SKM-1 (cell line): ENCODE results near the gene FMNL1.

Experiments used
- DNase-seq: peaks from one replicate; lab custom pipeline; 2025; ENCODE audit not compliant: unreplicated experiment; lab: John Stamatoyannopoulos, UW

Gene FMNL1

GRCh38 chr17:45222289-45222995 lies 757 bp downstream of the FMNL1 start:
- DNase-seq, result no peak

GRCh38 chr17:45222996-45223538 lies 1.4 kb downstream of the FMNL1 start:
- DNase-seq, result no peak

GRCh38 chr17:45223539-45224528 lies 2.1 kb downstream of the FMNL1 start:
- DNase-seq, result no peak

- DNase-seq, result no peak
Observed at GRCh38 chr17:45224671-45225050, 3.0 kb downstream of the FMNL1 start.

- DNase-seq, result no peak
Observed at GRCh38 chr17:45225051-45225700, 3.5 kb downstream of the FMNL1 start.

- DNase-seq, result peak; percentile 98
Observed at GRCh38 chr17:45225964-45226530, 4.4 kb downstream of the FMNL1 start.

- DNase-seq, result no peak
Observed at GRCh38 chr17:45226576-45226975, 4.9 kb downstream of the FMNL1 start.

- DNase-seq, result peak; percentile 11
Observed at GRCh38 chr17:45227101-45227925, 5.6 kb downstream of the FMNL1 start.

GRCh38 chr17:45227926-45228762 lies 6.5 kb downstream of the FMNL1 start:
- DNase-seq, result no peak

- DNase-seq, result peak; percentile 97
Observed at GRCh38 chr17:45228763-45229539, 7.3 kb downstream of the FMNL1 start.

GRCh38 chr17:45229681-45230409 lies 8.2 kb downstream of the FMNL1 start:
- DNase-seq, result no peak

- no peak for DNase-seq
Observed at GRCh38 chr17:45230410-45230786, 8.7 kb downstream of the FMNL1 start.

- DNase-seq, result no peak
Observed at GRCh38 chr17:45230787-45231480, 9.2 kb downstream of the FMNL1 start.

- DNase-seq, result no peak
Observed at GRCh38 chr17:45231481-45232116, 9.9 kb downstream of the FMNL1 start.

- no peak for DNase-seq
Observed at GRCh38 chr17:45232514-45233422, 11.1 kb downstream of the FMNL1 start.
